HG03196 (cell line): Measurements from ENCODE around the gene SDC1.

ENCODE experiments used
- ATAC-seq: cut with Tn5 transposase; IDR thresholded peaks from one replicate; pipeline ENCODE4 v1.9.1; 2021; ENCODE audit not compliant: unreplicated experiment

SDC1 gene

DNA sequence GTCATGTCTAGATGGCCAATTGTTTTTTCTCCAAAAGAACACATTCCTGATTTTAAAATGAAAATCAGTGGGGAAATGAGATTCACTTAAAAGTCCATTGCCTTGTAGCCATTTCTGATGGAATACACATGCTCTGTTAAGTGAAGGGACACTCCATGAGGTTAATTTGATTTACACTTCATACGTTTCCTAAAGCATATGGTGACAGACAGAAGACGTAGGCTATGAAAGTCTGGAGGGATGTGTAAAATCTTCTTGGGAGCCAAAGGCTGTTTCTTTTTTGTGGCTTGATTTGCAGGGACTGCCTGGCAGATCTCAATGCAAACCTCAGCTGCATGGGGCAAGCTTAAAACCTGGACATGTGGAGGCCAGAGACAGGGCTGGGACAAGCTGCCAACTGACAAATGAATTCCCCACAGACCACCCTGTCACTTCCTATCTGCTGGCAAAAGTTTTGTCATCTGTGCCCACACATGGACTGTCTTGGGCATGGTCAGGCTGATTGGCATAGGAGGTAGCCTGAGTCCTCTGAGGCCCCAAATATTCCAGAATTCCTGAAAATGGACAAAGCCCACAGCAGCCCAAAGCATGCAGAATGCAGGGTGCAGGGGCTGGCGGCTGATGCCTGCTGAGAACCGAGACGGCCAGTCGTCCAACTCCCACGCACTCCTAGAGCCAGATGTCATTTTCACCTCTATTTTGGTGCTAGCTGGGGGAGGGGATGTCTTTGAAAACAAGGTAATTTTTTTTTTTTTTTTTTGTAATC lies 73.9 kb downstream of the SDC1 start:
- peak; percentile 49 for ATAC-seq
